HG02885 (cell line): ENCODE results near the gene HOXC13.

Source experiments
- ATAC-seq: cut with Tn5 transposase; IDR thresholded peaks from one replicate; pipeline ENCODE4 v1.9.1; 2021; ENCODE audit warnings: mild to moderate bottlenecking; ENCODE audit not compliant: unreplicated experiment, poor library complexity

HOXC13 gene

DNA sequence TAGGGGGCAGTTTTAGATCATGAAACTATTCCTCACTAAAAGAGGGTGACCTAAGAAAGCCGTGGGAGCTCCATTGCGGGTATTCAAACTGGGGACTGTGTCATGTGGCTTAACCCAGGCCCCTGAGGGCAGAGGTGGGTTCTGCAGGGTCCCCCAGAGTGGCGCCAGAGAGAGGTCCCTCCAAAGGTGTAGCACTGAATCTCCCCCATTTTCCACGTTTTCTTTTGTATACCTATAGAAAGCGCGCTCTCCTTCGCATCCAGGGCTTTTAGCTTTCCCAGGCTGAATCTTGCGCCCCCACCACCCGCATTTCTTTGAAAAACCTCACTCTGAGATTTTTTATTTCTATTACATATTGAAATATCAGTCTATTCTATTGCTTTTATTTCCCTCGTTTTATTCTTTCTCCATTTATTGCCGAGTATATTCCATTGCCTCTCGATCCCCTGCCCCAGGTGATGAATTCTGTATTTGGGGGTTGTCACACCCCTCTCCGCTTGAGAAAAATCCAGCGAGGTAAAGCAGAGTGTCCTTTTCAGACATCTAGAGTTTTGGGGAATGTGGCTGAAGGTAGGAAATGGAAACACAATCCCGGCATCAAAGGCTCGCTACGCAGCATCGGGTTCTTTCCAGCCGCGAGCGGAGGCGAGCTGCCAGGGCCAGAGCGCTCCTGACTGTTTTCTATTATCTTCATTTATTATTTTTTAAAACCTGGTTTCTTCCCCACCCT lies 870 bp upstream of the HOXC13 start:
- ATAC-seq: no peak

DNA sequence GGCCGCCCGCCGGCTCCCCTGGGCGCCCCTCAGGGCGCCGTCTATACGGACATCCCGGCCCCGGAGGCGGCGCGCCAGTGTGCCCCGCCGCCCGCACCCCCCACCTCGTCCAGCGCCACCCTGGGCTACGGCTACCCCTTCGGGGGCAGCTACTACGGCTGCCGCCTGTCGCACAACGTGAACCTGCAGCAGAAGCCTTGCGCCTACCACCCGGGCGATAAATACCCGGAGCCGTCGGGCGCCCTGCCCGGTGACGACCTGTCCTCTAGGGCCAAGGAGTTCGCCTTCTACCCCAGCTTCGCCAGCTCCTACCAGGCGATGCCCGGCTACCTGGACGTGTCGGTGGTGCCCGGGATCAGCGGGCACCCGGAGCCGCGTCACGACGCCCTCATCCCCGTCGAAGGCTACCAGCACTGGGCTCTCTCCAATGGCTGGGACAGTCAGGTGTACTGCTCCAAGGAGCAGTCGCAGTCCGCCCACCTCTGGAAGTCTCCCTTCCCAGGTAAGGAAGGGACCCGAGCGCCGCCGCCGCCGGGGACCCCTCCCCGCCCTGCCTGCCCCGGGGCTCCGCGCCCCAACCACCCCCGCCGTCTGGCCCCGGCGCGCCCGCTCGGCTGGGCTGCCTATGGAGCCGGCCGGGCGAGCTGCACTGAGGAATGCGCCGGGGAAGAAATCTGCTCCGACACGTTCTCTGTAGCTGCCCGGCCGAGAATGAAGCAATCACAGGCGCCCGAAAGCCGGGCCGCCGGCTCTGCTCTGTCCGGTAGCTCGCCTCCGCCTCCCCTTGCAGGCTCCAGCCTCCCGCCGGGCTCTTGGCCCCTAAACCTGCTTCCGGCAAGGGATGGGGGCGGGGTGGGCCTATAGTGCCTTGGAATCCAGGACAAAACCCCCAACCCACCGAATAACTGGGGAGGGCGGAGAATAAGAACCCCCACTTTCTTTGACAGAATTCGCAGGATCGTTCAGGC lies 794 bp downstream of the HOXC13 start:
- ATAC-seq: no peak

DNA sequence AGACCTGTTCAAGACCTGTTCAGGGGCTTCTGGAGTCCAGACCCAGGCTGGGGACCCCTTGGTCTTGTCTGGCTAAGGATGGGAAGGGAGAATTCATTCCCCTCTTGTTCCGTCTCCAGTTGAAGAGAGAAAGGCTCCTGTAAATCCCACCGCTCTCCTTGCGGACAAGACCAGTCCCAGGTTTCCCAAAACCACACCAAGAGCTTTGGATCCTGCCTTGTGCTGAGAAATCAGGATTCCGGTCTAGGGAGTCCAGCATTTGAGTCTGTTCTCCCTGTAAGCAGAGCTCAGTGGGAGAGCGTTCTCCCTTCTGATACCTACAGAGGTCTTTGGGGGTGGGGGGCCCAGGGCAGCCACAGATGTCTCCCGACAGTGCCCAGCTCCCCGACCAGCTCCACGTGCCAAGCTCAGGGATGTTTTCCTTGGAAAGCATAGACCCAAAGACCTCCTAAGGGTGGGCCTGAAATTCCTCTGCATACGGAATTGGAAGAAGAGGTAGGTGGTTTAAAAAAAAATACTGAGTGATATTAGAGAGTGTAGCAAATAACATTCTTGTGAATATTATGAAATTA lies 1.9 kb downstream of the HOXC13 start:
- ATAC-seq: no peak

DNA sequence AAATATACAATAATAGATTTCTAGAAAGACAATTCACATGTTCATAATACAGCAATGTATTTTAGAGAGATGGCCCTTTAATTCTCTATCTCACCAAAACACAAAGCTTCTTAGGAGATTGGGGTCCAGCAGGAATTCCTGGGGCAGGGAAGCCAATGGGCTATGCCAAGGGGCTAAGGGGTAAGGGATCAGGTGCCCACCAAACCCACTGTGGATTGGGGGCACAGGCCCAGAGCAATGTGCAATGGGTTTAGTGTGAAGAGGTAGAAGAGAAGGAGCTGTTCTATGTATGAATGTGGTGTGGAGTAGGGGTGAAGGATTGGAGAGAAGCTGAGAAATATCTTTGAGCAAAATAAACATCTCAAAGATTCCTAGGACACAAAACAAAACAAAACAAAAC lies 2.6 kb downstream of the HOXC13 start:
- no peak for ATAC-seq

DNA sequence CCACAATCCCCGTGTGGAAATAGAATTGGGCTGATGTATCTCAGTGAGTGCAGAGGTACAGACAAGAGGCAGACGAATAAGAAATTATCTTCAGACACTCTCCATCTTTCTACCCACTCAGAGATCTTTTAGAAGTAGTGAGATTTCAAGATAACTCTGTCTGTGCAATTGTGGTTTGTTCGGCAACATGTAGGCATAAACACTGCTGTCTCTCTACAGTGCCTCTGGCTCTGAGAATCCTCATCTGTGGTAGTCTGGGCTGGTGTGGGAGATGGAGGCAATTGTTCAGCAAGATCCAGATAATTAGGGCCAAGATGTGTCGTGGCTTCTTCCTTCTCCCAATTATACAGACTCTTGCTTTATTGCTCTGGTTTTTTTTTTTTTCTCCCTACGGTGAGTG lies 3.1 kb downstream of the HOXC13 start:
- ATAC-seq: no peak

DNA sequence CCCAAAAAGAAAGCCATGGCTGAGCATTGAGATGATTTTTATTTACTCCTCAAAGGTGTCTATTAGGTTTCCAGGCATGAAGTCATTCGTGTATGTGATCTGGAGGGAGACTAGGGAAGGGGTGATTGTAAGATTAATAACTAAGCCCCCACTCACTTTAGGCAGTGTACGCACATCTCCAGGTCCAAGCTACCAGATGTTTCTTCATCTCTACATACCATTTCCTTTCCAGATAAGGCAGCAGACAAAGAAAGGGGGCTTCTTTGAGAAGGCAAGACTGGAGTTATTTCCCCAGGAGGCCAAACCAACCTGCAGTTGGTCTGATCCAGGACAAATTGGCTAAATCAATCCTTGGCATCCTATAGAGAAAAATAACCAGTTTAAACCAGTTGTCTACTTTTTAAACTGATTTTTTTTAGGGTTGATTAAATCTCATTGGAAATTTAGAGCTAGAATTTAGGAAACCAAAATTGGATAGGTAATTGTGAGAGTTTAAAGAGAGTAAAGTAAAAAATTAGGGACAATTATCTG lies 3.9 kb downstream of the HOXC13 start:
- no peak for ATAC-seq

DNA sequence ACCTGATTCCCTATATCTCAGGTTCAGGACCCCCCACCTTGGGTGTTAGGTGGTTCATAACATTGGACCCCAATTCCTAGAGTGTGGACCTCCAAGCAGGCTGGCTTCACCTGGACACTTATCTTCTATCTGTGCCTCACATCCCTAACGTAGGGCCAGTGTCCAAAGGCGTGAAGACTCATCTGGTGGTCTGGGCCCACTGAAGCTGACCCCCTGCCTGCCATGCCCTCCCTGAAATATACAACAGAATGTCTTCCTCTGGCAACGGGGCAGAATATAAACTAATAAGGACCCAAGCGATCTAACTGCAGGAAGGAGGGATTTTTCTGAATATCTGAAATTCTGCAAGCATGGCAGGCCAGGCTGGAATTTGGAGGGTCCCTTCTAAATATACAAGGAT lies 5.6 kb downstream of the HOXC13 start:
- ATAC-seq: no peak

DNA sequence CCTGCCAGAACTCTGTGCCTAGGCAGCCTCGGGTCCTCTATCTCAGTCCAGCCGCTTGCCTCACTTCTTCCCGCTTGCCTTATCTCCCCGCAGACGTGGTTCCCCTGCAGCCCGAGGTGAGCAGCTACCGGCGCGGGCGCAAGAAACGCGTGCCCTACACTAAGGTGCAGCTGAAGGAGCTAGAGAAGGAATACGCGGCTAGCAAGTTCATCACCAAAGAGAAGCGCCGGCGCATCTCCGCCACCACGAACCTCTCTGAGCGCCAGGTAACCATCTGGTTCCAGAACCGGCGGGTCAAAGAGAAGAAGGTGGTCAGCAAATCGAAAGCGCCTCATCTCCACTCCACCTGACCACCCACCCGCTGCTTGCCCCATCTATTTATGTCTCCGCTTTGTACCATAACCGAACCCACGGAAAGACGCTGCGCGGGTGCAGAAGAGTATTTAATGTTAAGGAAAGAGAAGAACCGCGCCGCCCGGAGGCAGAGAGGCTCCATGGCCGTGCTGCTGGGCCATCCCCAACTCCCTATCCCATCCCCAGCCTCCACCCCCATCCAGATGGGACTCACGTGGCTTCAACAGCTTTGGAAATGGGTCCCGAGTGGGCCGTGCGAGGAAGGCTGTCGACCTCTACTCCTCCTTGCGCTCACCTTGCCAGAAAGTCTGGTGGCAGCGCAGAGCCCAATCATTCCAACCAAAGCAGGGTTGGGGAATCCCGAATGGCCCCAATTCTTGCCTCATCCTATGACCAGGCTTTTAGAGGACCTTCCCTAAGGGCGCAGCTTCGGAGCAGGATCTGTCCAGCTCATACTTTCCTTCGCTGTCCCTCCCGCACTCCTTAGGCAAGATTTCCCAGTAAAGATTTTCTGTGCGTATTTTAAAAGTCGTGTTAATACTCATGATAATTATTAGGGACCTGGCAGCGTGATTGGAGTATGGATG lies 6.5 kb downstream of the HOXC13 start:
- no peak for ATAC-seq

DNA sequence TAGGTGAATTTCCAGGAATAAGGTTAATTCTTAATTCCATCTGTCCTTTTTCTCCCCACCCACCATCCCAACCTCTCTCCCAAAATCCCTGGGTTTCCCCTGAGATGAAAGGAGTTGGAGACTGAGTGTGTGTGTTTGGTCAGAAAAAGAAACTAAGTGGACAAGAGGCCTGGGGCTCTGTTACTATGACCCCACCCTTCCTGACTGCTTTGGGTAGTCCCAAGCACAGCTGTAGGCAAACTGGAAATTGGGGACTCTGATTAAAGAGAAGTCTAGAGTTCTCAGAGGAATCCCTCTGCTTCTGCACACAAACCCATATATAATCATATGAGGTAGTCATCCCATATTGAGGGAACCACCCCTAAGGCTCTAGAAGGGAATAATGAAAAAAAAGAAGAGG lies 9.1 kb downstream of the HOXC13 start:
- ATAC-seq: no peak

DNA sequence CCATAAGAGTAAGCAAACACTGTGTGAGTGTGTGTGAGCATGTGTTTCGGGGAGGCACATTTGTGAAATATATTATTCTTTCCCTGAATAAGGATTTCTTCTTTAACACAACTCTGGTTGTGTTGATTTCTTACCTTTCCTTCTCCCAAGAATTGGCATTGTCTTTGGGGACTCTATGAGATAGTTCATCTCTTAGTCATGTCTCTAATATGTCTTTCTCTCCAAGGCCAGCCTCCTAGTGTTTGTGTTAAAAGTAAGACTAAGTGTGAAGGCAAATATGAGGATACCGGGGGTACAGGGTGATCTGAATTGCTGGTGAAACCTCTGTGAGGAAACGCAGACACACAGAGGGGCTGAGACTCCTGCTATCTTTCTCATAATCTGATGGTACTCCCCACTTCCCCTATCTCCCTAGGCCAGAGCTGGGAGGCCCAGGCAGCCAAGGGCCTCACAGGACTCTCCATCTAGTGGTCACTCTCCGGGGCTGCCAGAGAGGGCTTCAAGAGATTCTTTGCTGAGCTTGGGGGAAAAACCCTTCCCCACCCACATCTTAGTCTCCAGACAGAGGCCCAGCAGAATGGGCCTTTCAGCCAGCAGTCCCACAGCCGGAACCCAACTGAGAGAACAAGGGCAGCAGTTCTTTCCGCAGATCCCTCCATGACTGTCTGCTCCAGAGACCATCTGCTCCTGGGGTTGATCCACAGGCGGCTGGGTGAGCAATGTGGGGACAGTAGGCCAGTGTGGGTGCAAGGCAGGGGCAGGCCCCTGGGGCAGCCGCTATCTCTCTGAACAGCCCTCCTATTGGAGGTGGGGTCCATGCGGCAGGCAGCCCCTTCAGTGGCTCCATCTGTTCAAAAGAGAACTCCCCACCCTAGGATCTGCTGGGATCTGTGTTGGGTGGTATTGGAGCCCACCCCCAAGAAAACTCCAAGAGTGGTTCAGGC lies 10.3 kb downstream of the HOXC13 start:
- ATAC-seq: no peak

DNA sequence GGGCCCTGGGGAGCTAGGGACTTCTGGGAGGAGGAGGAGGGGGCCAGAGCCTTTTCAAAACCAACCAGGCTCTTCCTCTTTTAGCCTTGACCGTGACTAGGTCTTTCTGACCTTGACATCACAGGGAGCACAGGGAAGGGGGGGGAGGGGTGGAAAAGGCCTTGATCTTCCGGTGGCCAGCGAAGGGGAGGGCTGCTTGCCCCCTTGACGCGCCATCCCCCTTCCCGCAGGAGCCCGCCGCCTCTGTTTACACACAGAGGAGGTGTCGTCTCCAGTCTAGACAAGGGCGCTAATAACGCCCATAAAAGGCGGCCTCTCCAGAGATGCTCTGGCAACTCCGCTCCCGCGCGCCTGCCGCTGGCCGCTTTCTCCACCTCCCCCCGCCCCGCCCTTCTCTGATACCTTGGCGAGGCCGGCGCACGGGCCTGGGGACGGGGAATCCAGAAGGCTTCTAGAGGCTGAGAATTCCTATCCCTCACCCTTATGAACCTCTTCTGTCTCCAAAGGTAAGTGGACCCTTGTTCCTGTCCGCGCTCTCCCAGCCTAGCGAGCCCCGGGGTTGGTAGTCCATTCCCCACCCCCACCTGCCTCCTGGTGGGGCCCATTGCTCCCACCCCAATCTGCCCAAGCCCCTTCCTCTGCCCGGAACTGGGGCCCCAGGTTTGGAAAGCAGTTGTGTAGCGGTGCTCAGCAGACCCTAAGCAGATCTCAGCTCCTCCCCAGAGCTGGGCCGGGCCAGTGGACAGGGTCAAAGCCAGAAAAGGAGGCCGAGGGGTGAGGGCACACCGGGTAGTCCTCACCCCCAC lies 11.2 kb downstream of the HOXC13 start:
- no peak for ATAC-seq

DNA sequence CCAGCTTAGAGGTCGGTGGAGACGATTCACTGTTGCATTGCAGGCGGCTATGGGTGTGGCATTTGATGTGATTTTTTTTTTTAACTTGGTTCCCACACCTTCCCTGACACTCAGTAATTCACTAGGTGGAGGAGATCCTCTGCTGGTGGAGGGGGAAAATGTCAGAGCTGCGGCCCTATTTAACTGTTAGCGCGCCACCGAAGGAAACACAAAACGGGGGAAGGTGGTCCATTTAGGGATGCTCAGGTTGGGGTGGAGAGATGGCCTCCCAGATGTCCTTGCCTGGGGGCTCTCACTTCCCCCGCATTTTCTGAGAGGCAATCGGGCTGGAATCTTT lies 11.8 kb downstream of the HOXC13 start:
- ATAC-seq: no peak

DNA sequence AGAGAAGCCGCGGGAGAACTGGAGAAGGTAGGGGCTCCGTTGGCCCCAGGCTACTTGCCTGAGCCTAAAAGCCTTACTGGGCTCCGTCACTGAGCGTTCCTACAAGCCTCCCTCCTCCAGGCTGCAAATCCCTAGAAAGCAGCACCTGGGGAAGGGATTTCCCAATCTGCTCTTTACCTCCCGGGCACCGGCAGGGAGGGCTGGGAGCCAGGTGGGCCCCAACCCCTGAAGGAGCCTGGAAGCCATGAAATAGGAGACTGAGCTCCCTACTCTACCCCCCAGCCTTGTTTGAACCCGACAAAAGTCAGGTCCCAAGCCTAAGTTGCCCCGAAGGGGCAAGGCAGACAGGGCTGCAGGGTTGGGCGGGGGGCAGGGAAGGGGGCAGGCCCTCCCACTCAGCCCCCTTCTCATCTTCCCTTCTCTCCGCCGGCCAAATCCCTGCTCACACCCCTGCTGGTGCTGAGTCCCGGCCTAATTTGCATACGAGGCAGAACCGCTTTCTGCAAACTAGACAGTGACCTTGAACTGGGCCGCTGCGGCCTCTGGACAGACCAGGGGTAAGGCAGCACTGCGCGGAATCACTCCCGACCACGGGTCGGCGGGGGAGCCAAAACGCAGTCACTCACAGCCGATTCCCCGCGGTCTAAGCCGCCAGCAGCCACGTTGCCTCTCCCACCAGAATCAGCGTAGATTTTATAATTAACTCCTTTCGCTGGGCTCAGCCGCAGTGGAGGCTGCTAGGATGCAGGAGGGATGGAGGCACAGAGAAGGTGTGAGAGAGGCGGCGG lies 12.4 kb downstream of the HOXC13 start:
- ATAC-seq: no peak

DNA sequence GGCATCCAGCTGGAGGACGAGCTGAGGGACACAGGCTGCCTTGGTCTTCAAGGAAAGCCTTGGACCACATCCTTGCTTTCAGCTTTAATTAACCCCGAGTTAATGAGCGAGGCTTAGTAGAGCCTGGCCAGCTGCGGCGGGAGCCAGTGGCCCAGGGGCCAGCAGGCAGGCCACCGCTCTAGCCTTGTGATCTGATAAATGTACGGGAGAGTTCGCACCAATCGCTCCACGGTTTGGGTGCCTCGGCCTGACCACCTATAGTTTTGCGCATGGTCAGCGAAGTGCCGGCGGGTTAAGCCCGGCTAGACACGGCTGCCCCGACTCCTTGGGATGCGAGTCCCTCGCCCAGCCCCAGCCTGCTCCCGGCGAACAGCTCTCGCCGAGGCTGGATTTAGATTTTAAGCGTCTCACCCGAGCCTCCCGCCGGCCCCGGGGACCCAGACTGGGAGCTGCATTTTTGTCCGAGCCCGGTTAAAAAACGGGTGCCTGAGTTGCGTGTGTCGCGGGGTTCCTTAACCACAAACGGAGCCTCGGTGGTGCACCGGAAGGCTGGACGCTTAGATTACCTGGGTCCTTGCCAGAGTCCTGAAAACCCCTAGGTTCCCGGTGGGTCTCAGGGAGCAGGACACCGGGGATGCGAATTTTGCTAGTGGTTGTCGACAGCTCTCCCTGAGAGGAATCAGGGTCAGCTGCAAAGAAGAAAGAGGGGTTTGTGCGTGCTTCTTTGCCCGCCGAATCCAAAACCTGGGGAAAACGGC lies 13.1 kb downstream of the HOXC13 start:
- ATAC-seq: no peak

DNA sequence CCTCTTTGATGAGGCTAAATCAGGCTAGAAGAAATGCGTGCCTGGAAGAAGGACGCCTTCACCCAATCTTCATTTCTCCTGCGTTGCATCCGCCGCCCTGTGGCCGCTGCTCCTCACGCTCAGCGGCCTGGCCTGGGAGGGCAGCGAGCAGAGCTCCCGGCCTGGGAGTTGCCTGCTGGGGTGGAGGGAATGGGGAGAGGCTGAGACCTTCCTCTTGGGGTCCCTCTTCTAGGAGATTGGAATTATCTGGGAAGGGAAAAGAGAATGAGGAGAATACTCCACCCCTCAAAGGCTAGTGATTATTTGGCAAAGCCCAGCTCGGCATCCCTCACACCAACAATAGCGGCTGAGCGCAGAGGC lies 13.7 kb downstream of the HOXC13 start:
- no peak for ATAC-seq

DNA sequence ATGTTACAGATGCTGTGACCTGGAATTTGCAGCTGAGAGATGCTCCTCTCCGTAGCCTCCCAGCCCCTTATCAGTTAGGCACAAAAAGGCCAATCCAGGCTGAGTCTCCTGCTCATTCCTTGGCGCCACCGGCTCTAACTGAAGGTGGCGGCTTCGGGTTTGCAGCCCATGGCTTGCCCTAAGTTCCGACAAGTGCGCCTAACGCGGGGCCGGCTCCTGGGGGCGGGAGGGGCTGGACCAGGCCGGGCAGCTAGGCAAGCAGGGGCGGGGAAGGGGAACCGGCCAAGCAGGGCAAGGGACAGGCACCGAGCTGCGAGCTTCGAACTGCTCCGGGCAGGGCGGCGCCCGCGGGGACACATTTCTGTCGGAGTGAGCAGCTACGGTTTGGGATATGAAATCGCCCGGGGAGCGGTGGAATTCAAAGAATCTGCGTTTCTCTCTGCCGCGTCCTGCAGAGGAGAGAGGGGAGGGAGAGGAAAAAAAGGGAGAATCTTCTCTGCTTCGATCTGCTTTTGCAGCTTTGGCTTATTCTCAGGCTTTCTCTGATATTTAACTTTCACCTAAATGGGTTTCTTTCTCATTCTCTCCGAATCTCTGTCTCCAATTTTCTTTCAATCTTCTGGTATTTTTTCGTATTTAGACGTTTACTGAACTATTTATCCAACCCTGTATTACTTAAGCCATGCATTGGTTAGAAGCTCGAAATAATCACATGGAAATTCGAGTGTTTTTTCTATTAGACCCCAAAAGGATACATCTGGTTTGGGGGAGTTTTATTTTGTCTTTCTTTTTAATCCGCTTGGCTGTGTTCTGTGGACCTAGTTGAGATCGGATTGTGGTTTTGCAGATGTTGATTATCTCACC lies 14.5 kb downstream of the HOXC13 start:
- no peak for ATAC-seq
